Ovary (tissue), 9 donors: Measurements from ENCODE around the gene TTC21A. TPM values are rescaled to one million over a fixed set of nuclear protein-coding genes. Genes with fewer than 3 reads are reported as not detected.

Experiments used
- DNase-seq, 5 donors: peaks; one replicate each; pipeline ENCODE4 v3.0.0-alpha.2; 2019 to 2020
- H3K27ac ChIP-seq, 2 donors: fragments of 200-600 bp; one replicate each; pipeline versions ENCODE4 v1.5.1 to v1.8.0; 2019 to 2022
- H3K27me3 ChIP-seq: fragments of 200-600 bp; one replicate; pipeline ENCODE4 v1.8.0; 2022
- H3K36me3 ChIP-seq: fragments of 200-600 bp; sonication (generic); one replicate; pipeline ENCODE4 v1.5.1; 2019
- H3K4me1 ChIP-seq: one replicate; pipeline ENCODE4 v1.8.1; 2013; ENCODE audit warnings: mild to moderate bottlenecking, moderate library complexity; ENCODE audit not compliant: insufficient read depth
- H3K4me3 ChIP-seq: fragments of 200-600 bp; sonication (generic); one replicate; pipeline ENCODE4 v1.5.1; 2017
- H3K9me3 ChIP-seq, 2 donors: fragments of 200-600 bp in 1 of 2; sonication (generic) in 1 of 2; one replicate each; pipeline versions ENCODE4 v1.5.1 to v1.8.1; 2013 to 2019; ENCODE audit warnings: mild to moderate bottlenecking in 1 of 2, moderate library complexity in 1 of 2
- EP300 ChIP-seq: sonication (generic); formaldehyde crosslinking; IDR thresholded peaks from one replicate; pipeline ENCODE4 v1.6.1; 2017; ENCODE audit warnings: antibody characterized with exemption
- POLR2A ChIP-seq: fragments of 450-650 bp; IDR thresholded peaks from one replicate; pipeline ENCODE4 v1.6.1; 2017; ENCODE audit warnings: antibody characterized with exemption, mild to moderate bottlenecking, moderate library complexity
- WGBS, 3 donors: extraction: QIAGEN DNeasy Blood & Tissue Kit in 1 of 3; methylation state at CpG; one replicate each; pipeline versions ENCODE4 v1.1.5 to v1.1.7; 2013 to 2017; 5-methylcytosine and 5-hydroxymethylcytosine counted together
- intact Hi-C, 4 donors: fragments of 100-400 bp; cut with DNase I; formaldehyde crosslinking; loops; one replicate each; pipeline versions ENCODE4 v1.11.0 to v1.15.1; 2022 to 2023
- polyA plus RNA-seq, 2 donors: library from polyadenylated mRNA; stranded (reverse); fragments of 200-250 nt in 1 of 2; fragments of 350-450 nt in 1 of 2; fragmentation: Illumina TruSeq in 1 of 2; extraction: RNeasy Lipid Tissue Mini Kit (QIAGEN cat#74804) in 1 of 2; gene quantifications; one replicate each; pipeline ENCODE4 v1.2.3, GENCODE V29; 2013 to 2014
- total RNA-seq, 7 donors: library from RNA; depleted of rRNA in 2 of 7; stranded (reverse); fragments of >200 nt in 2 of 7; fragmentation: NEBNext Ultra II Directional in 3 of 7; extraction: Animal tissue kit (Norgen Biotek cat#: 25700) in 3 of 7; gene quantifications; one replicate each; pipeline versions ENCODE4 v1.1.0 to v1.2.4, GENCODE V29; 2016 to 2023
- TF ChIP-seq, protein P1 (sequence below), 3 donors: fragments of 450-650 bp in 2 of 3; fragments of 200-600 bp in 1 of 3; IDR thresholded peaks; one replicate each; pipeline versions ENCODE4 v1.5.1 to v1.8.0; 2016 to 2022; ENCODE audit warnings: antibody characterized with exemption in 3 of 3, mild to moderate bottlenecking in 1 of 3
- donor health status: DM: no; HTN: no; CAD: no; lungs with moderate emphysema.
- donor health status: DM: no; HTN: no; CAD: no.
- donor health status: Bipolar disorder and iron deficiency.
- donor health status: DM: yes; HTN: yes; CAD: no.
- donor health status: DM: no; HTN: no; CAD: no.
- donor health status: DM: yes; HTN: yes; CAD: no.

Gene TTC21A
- total and polyA plus RNA-seq, 9 donors: 4.2 to 21.4 (median 6.6) TPM

DNA sequence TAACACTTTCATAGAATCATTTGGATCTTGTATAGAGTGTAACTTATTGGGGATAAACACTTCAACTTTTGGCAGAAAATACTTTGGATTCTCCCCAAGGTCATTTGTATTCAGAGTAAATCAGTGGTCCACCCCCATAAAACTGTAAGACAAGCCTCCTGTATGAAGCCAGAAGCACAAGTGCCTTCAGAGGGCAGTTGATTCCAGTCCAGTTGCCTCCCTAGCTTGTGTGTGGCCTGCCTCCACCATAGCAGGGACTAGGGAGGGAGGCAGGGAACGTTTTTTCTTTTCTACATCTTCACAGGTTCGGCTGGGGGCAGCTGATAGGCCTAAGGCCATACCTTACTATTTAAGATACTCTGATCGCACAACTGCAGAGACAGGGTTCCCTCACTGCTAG is 11.7 kb upstream of the TTC21A start:
- H3K4me1 ChIP-seq: peaks cover 4% of the 10 kb centered on the region
- no peaks in the 10 kb centered on the region for H3K9me3 ChIP-seq
- no peaks in the 10 kb centered on the region for H3K27me3 ChIP-seq
- H3K36me3 ChIP-seq: no peaks in the 10 kb centered on the region
- 9 to 19% (median 10%) methylated on average over 3 of the region's 3 CpGs for WGBS, 3 donors
- peak overlapping the region in 1 of 2 donors; percentile 23 for H3K27ac ChIP-seq
- H3K4me3 ChIP-seq: no peak overlapping the region
- DNase-seq: no peak
- intact Hi-C loops: no loop called here
- TF ChIP-seq, protein P1, sequence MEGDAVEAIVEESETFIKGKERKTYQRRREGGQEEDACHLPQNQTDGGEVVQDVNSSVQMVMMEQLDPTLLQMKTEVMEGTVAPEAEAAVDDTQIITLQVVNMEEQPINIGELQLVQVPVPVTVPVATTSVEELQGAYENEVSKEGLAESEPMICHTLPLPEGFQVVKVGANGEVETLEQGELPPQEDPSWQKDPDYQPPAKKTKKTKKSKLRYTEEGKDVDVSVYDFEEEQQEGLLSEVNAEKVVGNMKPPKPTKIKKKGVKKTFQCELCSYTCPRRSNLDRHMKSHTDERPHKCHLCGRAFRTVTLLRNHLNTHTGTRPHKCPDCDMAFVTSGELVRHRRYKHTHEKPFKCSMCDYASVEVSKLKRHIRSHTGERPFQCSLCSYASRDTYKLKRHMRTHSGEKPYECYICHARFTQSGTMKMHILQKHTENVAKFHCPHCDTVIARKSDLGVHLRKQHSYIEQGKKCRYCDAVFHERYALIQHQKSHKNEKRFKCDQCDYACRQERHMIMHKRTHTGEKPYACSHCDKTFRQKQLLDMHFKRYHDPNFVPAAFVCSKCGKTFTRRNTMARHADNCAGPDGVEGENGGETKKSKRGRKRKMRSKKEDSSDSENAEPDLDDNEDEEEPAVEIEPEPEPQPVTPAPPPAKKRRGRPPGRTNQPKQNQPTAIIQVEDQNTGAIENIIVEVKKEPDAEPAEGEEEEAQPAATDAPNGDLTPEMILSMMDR (IDR thresholded peaks at IDR 0.05): no peak
- no peak for TF ChIP-seq POLR2A
- no peak for TF ChIP-seq EP300

DNA sequence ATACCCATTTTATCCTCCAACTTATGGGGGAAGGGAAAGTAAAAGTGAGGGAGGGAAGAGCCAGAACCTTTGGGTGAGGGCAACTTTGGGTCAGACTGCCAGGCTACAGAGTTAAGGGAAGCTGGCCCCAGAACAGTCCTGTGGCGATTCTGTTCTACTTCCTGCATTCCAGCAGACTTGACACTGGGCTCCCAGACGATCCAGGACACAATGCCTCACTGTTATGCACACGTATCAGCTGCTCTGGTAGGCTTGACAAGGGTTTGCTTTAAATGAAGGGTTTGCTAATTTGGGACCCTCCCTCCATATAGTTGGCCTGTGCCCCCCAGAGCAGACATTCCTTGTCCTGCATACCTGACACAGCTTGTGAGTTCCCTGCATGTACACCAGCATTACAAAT is 10.7 kb upstream of the TTC21A start:
- no peak for DNase-seq
- no peaks in the 10 kb centered on the region for H3K9me3 ChIP-seq
- TF ChIP-seq EP300 (no peak), POLR2A (no peak)
- TF ChIP-seq, protein P1 (IDR thresholded peaks at IDR 0.05): no peak
- H3K4me1 ChIP-seq: peaks cover 4% of the 10 kb centered on the region
- WGBS, 3 donors: 9 to 28% (median 22%) methylated on average over 3 of the region's 3 CpGs
- intact Hi-C loops: no loop called here
- no peak overlapping the region for H3K27ac ChIP-seq
- no peaks in the 10 kb centered on the region for H3K36me3 ChIP-seq
- no peaks in the 10 kb centered on the region for H3K27me3 ChIP-seq
- H3K4me3 ChIP-seq: no peak overlapping the region

DNA sequence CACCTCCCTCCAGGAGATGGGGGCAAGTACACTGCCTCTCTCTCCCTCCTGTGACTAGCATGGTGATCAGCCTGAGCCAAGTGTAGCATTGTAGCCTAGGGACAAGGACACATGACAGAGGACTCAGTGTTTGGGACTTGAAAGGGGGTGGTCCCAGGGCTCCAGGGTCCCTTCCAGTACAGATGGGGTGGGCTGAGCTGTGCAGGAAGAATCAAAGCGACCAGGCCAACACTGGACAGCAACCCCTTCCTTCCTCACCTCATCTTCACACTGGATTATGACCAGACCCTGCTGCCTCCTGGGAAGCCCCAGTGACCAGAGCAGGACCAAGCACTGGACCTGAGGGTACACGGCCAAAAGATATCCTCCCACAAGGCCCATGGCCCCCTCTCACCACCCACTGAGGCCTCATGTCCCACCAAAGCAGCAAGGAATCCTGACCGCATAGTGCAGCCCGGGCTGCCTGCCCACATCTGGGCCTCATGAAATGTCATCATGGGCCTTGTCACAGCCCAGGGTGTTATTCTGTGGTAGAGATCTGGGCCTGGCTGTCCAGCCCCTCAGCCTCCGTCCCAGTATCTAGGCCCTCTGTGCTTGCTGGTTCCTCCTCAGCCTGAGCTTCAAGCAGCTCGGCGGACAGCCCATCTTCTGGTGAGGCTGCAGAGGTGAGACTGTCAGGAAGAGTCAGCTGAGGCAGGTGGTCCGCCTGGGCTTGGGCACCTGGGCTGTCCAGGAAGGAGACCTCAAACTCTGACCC is 9.6 kb upstream of the TTC21A start:
- intact Hi-C loops: no loop called here
- Histone ChIP-seq H3K36me3 (no peaks in the 10 kb centered on the region), H3K27ac (no peak overlapping the region), H3K9me3 (no peaks in the 10 kb centered on the region), H3K27me3 (no peaks in the 10 kb centered on the region), H3K4me3 (no peak overlapping the region), H3K4me1 (peaks cover 4% of the 10 kb centered on the region)
- TF ChIP-seq, protein P1 (IDR thresholded peaks at IDR 0.05): no peak
- no peak for TF ChIP-seq POLR2A
- TF ChIP-seq EP300: no peak
- 79 to 89% (median 85%) methylated on average over 7 to 8 of the region's 8 CpGs for WGBS, 3 donors
- no peak for DNase-seq

DNA sequence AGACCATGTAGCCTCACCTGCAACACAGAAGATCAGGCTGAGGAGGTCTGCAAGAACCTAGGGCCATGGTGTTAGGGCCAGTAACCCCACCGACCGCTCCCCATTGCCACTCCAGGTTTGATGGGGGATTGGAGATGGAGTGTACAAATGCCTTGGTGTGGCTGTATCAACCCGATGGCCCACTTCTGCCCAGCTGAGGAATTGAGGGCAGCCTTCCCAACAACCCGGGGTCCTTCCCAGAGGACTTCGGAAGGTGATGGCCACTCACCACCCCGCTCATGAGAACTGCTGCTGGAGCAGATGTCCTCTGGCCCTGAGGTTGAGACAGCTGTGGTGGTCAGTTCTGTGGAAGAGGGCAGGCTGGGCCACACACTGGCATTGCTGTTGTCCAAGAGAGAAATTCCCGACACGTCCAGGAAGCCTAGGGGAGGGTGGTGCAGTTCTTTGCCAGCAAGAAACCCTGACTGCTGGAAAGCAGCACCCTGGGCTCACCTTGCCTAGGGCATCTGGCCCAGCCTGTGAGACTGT is 8.9 kb upstream of the TTC21A start:
- no peak for DNase-seq
- Histone ChIP-seq H3K36me3 (no peaks in the 10 kb centered on the region), H3K27me3 (no peaks in the 10 kb centered on the region), H3K4me3 (no peak overlapping the region), H3K27ac (no peak overlapping the region), H3K9me3 (no peaks in the 10 kb centered on the region), H3K4me1 (peaks cover 4% of the 10 kb centered on the region)
- intact Hi-C loops: no loop called here
- TF ChIP-seq, protein P1 (IDR thresholded peaks at IDR 0.05): no peak
- no peak for TF ChIP-seq EP300
- no peak for TF ChIP-seq POLR2A
- 90 to 94% (median 90%) methylated on average over 8 of the region's 8 CpGs for WGBS, 3 donors
